Neural cell (in vitro differentiated cells): ENCODE measurements around the gene AGL.

Experiments
- CTCF ChIP-seq: fragments of 450-650 bp; IDR thresholded peaks from 2 replicates; pipeline ENCODE4 v1.5.1; 2014; ENCODE audit warnings: antibody characterized with exemption, mild to moderate bottlenecking, moderate library complexity; ENCODE audit not compliant: poor library complexity, severe bottlenecking
- EP300 ChIP-seq: fragments of 450-650 bp; conservative IDR thresholded peaks from 2 replicates; pipeline ENCODE4 v1.6.1; 2014; ENCODE audit warnings: antibody characterized with exemption, mild to moderate bottlenecking, moderate library complexity; ENCODE audit not compliant: poor library complexity, severe bottlenecking
- EZH2 ChIP-seq: fragments of 200-600, 300-800 bp; shearing (Covaris generic), sonication (generic); IDR thresholded peaks from 2 replicates; pipeline ENCODE4 v1.6.1; 2014; ENCODE audit warnings: antibody characterized with exemption, low read length, borderline replicate concordance, mild to moderate bottlenecking; ENCODE audit not compliant: insufficient read depth, poor library complexity, severe bottlenecking
- RAD21 ChIP-seq: fragments of 450-650 bp; conservative IDR thresholded peaks from 2 replicates; pipeline ENCODE4 v1.6.1; 2014; ENCODE audit warnings: antibody characterized with exemption, mild to moderate bottlenecking, moderate library complexity

- no peak for TF ChIP-seq CTCF
- no peak for TF ChIP-seq EZH2
- TF ChIP-seq RAD21 = no peak
- TF ChIP-seq EP300 = no peak
Measured at GRCh38 chr1:99869304-99869703, 19.1 kb downstream of the AGL start.
